DMS 273 (cell line): Measurements from ENCODE around the gene MACF1.

Experiments used
- DNase-seq: peaks from one replicate; lab custom pipeline; 2025; ENCODE audit not compliant: unreplicated experiment; lab: John Stamatoyannopoulos, UW

Gene MACF1

DNA sequence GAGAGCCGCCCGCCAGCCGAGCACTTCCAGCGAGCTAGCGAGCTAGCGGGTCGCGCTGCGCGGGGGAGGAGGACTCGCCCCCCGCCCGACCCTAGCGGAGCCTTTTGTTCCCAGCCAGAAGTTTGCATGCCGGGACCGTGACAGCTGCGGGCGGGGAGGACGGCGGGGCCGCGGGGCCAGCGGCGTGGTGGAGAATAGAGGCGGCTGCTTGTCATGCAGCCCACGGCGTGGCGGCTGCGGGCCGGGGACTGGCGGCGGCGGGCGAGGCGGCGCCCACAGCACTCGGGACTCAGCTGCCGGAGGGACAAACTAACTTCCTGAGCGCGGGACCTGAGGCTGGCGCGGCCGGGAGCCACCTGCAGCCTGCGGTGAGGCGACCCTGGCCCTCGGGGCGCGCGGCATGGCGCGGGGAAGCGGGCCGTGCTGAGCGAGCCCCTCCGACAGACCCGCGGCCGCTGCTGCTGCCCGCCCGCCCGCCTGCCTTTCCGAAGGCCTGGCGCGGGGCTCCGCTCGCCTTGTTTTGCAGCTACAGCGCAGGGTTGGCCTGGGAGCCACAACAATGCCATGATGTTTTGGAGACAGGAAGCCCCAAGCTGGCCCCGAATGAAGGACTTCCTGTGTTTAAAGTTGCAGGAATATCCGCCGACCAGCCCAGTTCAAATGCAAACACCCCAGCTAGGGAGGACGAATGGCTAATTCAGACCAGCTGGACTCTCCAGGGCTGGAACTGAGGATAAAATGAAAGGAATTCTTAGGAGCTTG, 204.7 kb downstream of the MACF1 start:
- peak; percentile 100 for DNase-seq

DNA sequence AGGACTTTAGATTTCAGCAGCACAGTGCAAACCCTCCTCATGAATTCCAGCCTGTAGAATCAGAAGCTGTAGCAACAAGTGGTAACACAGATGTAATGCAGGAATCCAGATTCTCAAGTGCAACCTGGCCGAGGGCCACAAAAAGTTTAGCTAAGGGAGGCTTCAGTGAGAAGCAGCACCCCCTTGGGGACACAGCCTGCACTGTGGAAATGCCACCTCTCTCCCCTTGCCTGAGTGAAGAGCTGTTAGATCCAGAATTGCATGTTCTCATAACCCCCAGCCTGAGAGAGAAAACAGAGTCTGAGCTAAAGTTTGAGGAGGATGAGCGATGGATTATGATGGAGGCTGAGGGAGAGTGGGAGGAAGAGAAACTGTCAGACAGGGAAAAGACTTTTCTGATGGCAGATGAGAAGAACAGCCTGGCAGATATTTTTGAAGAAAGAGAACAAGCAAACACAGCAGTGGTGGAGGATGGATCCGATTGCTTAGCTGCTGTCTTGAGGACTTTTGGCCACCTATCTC, 206.5 kb downstream of the MACF1 start:
- peak; percentile 100 for DNase-seq

DNA sequence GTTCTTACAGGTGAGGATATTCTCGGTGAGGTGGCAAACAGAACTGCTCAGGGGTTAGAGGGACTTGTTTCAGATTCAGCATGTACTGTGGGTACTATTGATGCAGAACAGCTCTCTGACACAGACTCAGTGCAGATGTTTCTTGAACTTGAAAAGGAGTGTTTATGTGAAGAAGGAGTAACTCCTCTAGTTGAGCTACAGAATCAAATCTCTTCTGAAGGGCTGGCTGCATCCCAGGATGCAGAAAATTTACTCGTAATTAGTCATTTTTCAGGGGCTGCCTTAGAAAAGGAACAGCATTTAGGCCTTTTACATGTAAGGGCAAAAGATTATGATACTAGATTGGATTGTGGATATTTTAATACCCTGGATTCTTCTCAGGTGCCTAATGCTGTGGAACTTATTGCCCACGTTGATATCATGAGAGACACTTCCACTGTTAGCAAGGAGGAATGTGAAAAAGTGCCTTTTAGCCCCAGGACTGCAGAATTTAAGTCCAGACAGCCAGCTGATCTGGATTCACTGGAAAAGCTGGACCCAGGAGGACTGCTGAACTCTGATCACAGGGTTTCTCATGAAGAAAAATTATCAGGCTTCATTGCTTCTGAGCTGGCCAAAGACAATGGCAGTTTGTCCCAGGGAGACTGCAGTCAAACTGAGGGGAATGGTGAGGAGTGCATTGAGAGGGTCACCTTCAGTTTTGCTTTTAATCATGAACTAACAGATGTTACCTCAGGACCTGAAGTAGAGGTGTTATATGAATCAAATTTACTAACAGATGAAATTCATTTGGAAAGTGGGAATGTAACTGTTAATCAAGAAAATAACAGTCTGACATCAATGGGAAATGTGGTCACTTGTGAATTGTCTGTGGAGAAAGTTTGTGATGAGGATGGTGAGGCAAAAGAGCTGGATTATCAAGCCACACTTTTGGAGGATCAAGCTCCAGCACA, 207.3 kb downstream of the MACF1 start:
- DNase-seq = no peak

DNA sequence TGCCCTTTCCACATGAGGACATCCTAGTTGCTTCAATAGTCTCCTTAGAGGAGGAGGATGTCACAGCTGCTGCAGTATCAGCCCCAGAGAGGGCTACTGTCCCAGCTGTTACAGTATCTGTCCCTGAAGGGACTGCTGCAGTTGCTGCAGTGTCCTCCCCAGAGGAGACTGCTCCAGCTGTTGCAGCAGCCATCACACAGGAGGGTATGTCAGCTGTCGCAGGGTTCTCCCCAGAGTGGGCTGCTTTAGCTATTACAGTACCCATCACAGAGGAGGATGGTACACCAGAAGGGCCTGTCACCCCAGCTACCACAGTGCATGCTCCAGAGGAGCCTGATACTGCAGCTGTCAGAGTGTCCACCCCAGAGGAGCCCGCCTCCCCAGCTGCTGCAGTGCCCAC, 208.4 kb downstream of the MACF1 start:
- DNase-seq = peak; percentile 86

GRCh38 chr1:39413902-39414528, 209.5 kb downstream of the MACF1 start:
- DNase-seq = no peak

DNA sequence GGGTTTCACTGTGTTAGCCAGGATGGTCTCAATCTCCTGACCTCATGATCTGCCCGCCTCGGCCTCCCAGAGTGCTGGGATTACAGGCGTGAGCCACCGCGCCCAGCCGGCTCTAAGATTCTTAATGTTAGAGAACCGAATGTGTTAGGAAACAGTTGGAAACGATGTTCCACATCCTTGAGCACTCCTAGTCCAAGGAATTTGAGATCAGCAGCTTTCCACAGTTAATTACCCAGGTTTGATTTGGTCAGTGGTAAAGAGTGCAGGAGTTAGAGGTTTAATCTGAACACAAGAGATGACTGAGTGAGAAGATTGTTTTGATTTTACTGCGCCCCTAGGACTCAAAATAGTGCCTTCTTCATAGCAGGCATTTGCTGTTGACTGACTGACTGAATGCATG, 211.1 kb downstream of the MACF1 start:
- no peak for DNase-seq

- no peak for DNase-seq
Measured at GRCh38 chr1:39416609-39417008, 212.1 kb downstream of the MACF1 start.

DNA sequence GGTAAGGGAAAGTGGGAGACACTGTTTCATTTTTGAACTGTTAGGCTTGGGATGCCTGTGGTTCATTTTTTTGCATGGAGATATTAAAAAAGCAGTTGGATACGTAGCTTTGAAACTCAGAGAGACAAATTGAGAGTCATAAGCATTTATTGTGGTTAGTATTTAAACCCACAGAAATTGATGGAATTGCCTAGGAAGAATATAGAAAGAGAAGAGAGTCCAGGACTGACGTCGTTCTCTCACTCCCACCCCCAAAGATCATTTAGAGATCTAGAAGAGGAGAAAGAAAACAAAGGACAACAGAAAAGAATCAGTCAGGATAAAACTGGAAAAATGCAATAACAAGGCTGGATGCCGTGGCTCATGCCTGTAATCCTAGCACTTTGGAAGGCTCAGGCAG, 213.7 kb downstream of the MACF1 start:
- no peak for DNase-seq

DNA sequence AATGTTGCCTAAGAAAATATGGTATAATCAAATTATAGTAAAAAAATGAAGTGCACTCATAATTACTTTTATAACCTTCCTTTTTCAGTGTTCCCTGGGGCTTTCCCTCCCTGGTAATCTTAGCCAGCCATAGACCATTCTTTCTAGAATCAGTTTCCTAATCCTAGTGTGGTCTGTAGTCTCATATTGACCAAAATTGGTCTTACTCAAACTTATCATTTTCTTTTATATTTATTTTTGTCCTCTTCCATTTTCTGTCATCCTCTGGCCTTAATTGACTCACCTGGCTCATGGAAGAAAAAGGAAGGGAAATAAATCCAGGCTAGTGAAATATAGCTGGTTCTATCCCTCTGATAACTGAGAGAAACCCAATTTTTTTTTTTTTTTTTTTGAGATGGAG, 216.0 kb downstream of the MACF1 start:
- DNase-seq = no peak

GRCh38 chr1:39422614-39423013, 218.1 kb downstream of the MACF1 start:
- peak; percentile 90 for DNase-seq

- no peak for DNase-seq
Measured at GRCh38 chr1:39425151-39425550, 220.7 kb downstream of the MACF1 start.

DNA sequence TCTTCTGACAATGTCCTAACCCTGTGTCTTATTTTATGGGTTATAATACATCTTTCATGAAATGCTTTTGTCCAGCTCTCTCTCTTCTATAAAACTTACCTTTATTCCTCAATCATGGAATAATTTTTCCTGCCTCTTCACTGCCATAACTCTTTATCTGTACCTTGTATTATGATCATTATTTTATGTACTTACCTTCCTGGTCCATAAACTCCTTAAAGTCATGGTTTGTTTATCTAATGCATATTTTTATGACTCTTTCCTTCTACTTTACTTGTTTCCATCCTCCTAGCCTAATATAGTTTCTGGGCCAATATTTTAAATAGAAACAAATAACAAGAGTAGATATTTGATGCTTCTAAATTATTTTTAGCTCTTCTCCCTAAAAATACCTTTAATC, 221.1 kb downstream of the MACF1 start:
- no peak for DNase-seq

DNA sequence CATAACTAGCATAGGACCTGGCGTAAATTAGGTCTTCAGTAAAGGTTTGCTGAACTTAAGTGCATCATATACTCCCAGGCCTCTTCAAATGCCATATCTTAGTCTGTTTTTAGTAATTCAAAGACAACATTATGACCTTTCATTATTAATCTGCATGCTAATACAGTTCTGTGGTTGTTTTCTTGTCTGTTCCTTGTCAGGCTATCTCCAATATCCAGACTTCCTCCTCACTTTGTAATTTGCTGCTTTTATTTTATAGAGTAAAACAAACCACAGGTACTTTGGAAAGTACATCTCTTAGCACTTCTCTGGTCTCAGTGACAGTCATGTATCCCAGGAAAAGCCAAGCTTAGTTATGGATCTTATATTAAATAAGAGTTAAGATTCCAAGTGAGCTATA, 221.9 kb downstream of the MACF1 start:
- no peak for DNase-seq

GRCh38 chr1:39427374-39427773, 222.9 kb downstream of the MACF1 start:
- DNase-seq = no peak

- no peak for DNase-seq
Measured at GRCh38 chr1:39427912-39428311, 223.4 kb downstream of the MACF1 start.

GRCh38 chr1:39431927-39432326, 227.4 kb downstream of the MACF1 start:
- DNase-seq = no peak

DNA sequence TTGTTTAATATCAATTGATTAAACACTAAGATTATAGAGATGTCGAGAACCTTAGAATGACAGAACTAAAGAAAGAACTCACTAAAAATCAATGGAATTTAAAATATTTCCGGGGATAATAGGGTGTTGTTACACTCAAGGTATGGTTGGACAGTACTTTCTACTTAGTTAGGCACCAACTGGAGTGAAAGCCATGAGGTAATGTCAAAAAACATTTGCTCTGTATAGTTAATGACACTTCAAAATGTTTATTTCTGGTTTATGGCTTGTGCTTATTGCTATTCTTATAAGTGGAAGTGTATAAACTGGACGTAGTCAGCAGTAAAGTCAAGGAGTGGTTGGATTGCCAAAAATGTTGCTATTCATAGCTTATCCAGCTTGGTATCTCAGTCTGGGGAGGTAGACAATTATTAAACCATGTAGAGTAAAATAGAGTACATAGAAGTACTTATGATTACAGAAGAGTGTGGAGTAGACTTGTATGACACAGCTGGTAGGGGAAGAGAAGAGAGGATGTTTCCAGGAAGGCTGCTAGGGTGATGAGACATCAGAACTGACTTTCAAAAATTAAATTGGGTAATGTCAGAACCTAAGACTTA, 230.4 kb downstream of the MACF1 start:
- DNase-seq = no peak

DNA sequence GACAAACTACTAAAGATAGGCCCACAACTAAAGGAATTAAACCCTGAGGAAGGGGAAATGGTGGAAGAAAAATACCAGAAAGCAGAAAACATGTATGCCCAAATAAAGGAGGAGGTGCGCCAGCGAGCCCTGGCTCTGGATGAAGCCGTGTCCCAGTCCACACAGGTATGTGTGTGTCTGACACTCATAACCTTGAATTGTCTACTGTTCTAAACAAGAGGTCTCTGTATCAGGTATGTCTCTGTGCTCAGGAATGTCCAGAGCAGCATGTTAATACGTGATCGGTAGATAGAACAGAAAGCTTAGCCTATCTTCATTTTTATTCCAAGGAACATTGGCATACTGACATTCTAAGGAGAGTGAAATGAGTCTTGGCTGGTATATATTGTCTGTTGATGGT, 231.1 kb downstream of the MACF1 start:
- no peak for DNase-seq

DNA sequence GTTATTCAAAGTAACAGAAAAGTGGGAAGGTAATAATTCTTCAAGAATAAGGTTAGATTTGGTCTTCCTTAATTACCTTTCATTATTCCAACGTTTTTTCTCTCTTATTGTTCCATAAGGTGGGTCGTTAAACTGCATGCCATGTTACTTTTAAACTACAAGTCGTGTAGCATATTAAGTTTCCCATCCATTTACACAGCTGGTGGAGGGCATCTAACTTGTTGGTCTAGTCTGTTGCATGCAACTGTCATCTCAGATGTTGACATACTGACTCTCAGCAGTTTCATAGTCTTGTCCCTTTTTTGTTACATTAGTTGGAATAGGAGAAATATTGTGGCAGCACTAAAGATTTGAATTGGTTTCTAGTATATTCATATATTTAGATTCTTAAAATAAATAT, 232.3 kb downstream of the MACF1 start:
- no peak for DNase-seq

GRCh38 chr1:39438042-39438441, 233.5 kb downstream of the MACF1 start:
- no peak for DNase-seq

DNA sequence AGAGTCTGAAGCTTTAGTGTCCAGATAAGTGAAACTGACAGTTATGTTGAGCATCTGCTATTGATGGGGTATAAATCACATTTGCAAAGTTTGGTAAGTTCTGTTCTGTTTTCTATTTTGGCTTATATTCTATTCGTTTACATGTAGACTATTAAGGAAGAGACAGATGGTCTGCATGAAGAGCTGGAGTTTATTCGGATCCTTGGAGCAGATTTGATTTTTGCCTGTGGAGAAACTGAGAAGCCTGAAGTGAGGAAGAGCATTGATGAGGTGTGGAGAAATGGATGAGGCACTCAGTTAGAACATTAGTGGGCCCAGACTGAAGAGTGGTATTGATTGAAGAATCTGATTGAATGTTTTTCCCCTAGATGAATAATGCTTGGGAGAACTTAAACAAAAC, 236.4 kb downstream of the MACF1 start:
- no peak for DNase-seq
